HCT116 (cell line): ENCODE measurements around the gene ZNF358. TPM values are rescaled to one million over a fixed set of nuclear protein-coding genes. Genes with fewer than 3 reads are reported as not detected.

Source experiments
- ATAC-seq: fragments of 200-7000 bp; cut with Tn5 transposase; 2 replicates; pipeline ENCODE4 v1.9.1; 2020; ENCODE audit warnings: mild to moderate bottlenecking, moderate library complexity
- BruUV-seq: library from RNA; stranded (reverse); fragments of 400-500 nt; replicated peaks from 2 replicates; lab custom pipeline; 2021; lab: Mats Ljungman, UMichigan
- CTCF ChIA-PET: fragments of 300-600 bp; sonication (Branson Sonifier 250); formaldehyde crosslinking; loops from one replicate; lab custom pipeline; 2021; ENCODE audit warnings: antibody characterized with exemption; lab: Charles Lee
- POLR2A ChIA-PET: fragments of 300-600, 350-600 bp; sonication (Branson Sonifier 250); formaldehyde crosslinking; loops from one replicate; lab custom pipeline; 2021; ENCODE audit warnings: antibody characterized with exemption; lab: Charles Lee
- RAD21 ChIA-PET, 2 experiments: fragments of 300-600 bp; sonication (Branson Sonifier 250); formaldehyde crosslinking; loops; one replicate each; lab custom pipeline; 2023; ENCODE audit warnings: low total read pairs in 2 of 2; ENCODE audit not compliant: uncharacterized antibody in 2 of 2, unreplicated experiment in 2 of 2, low non-redundant PET in 1 of 2; lab: Charles Lee
- DNase-seq: peaks from one replicate; pipeline ENCODE4 v3.0.0-alpha.2; 2010; ENCODE audit warnings: low read depth, low spot score
- H2AFZ ChIP-seq: fragments of 200-600 bp; shearing (Covaris generic), sonication (generic); 2 replicates; pipeline ENCODE4 v1.6.1; 2017; ENCODE audit warnings: low read depth, mixed run types, mixed read lengths, antibody characterized with exemption, low read length; ENCODE audit not compliant: poor library complexity, severe bottlenecking
- H3K27ac ChIP-seq: 2 replicates; pipeline ENCODE4 v1.5.1; 2012; ENCODE audit warnings: low read depth, low read length
- H3K27me3 ChIP-seq: fragments of 200-600 bp; sonication (generic); 2 replicates; pipeline ENCODE4 v1.6.1; 2016; ENCODE audit warnings: mixed run types, low read length, mixed read lengths; ENCODE audit not compliant: insufficient read depth
- H3K36me3 ChIP-seq, 2 experiments: fragments of 200-500 bp in 1 of 2; fragments of 200-600 bp in 1 of 2; sonication (Bioruptor generic) in 1 of 2; sonication (generic) in 1 of 2; 2 replicates each; pipeline versions ENCODE4 v1.5.1 to v1.6.1; 2014 to 2016; ENCODE audit warnings: low read length in 2 of 2, inconsistent platforms in 1 of 2, mixed read lengths in 1 of 2, mixed run types in 1 of 2; ENCODE audit not compliant: insufficient read depth in 2 of 2, control insufficient read depth in 1 of 2
- H3K4me1 ChIP-seq, 2 experiments: fragments of 200-600 bp in 1 of 2; sonication (generic) in 1 of 2; 2 replicates each; pipeline versions ENCODE4 v1.5.1 to v1.6.1; 2012 to 2017; ENCODE audit warnings: low read length in 2 of 2, inconsistent platforms in 1 of 2, mild to moderate bottlenecking in 1 of 2, mixed read lengths in 1 of 2, mixed run types in 1 of 2, moderate library complexity in 1 of 2; ENCODE audit not compliant: insufficient read depth in 2 of 2, control insufficient read depth in 1 of 2
- H3K4me2 ChIP-seq: fragments of 200-600 bp; sonication (generic); 2 replicates; pipeline ENCODE4 v1.6.1; 2017; ENCODE audit warnings: mixed run types, low read length, mixed read lengths
- H3K4me3 ChIP-seq, 2 experiments: fragments of 200-600 bp in 1 of 2; sonication (generic) in 1 of 2; replicated peaks in 1 of 2; 2 replicates each; pipeline ENCODE4 v1.5.1; 2011 to 2016; ENCODE audit warnings: low read length in 2 of 2, control low read depth in 1 of 2, low read depth in 1 of 2, mild to moderate bottlenecking in 1 of 2, mixed read lengths in 1 of 2, mixed run types in 1 of 2
- H3K79me2 ChIP-seq: fragments of 200-600 bp; sonication (generic); 2 replicates; pipeline ENCODE4 v1.6.1; 2017; ENCODE audit warnings: mild to moderate bottlenecking, mixed run types, low read length, moderate library complexity, mixed read lengths; ENCODE audit not compliant: insufficient read depth
- H3K9ac ChIP-seq: fragments of 200-600 bp; sonication (generic); 2 replicates; pipeline ENCODE4 v1.6.1; 2016; ENCODE audit warnings: low read length, mixed read lengths
- H3K9me2 ChIP-seq: fragments of 200-600 bp; sonication (generic), shearing (Covaris generic); 2 replicates; pipeline ENCODE4 v1.6.1; 2017; ENCODE audit warnings: mixed run types, mild to moderate bottlenecking, moderate library complexity; ENCODE audit not compliant: insufficient read depth
- H3K9me3 ChIP-seq, 2 experiments: fragments of 200-500 bp in 1 of 2; fragments of 200-600 bp in 1 of 2; sonication (Bioruptor generic) in 1 of 2; sonication (generic) in 1 of 2; 2 replicates each; pipeline ENCODE4 v1.6.1; 2014 to 2017; ENCODE audit warnings: low read length in 2 of 2, mixed read lengths in 2 of 2, inconsistent platforms in 1 of 2, low read depth in 1 of 2, mild to moderate bottlenecking in 1 of 2, mixed run types in 1 of 2, moderate library complexity in 1 of 2; ENCODE audit not compliant: control insufficient read depth in 1 of 2, insufficient read depth in 1 of 2
- H4K20me1 ChIP-seq: fragments of 200-600 bp; sonication (generic), shearing (Covaris generic); 2 replicates; pipeline ENCODE4 v1.6.1; 2017; ENCODE audit warnings: mixed run types, mild to moderate bottlenecking, moderate library complexity; ENCODE audit not compliant: insufficient read depth
- ATF3 ChIP-seq: IDR thresholded peaks from 2 replicates; pipeline ENCODE4 v1.6.1; 2012
- CBX3 ChIP-seq: IDR thresholded peaks from 2 replicates; pipeline ENCODE4 v1.6.1; 2012; ENCODE audit warnings: low read depth
- EGR1 ChIP-seq: IDR thresholded peaks from 2 replicates; pipeline ENCODE4 v1.6.1; 2012; ENCODE audit warnings: low read depth
- EZH2phosphoT487 ChIP-seq: fragments of 200-600 bp; IDR thresholded peaks from 2 replicates; pipeline ENCODE4 v1.6.1; 2018; ENCODE audit warnings: antibody characterized with exemption, borderline replicate concordance
- FOSL1 ChIP-seq: IDR thresholded peaks from 2 replicates; pipeline ENCODE4 v1.6.1; 2012; ENCODE audit warnings: low read depth
- POLR2A ChIP-seq: IDR thresholded peaks from 2 replicates; pipeline ENCODE4 v1.7.0; 2011; ENCODE audit warnings: borderline replicate concordance; ENCODE audit not compliant: insufficient read depth, insufficient read length; ENCODE audit errors: extremely low read depth
- REST ChIP-seq: IDR thresholded peaks from 2 replicates; pipeline ENCODE4 v1.6.1; 2012; ENCODE audit warnings: low read depth
- SRF ChIP-seq: IDR thresholded peaks from 2 replicates; pipeline ENCODE4 v1.6.1; 2012; ENCODE audit warnings: low read depth
- TCF7L2 ChIP-seq: IDR thresholded peaks from 2 replicates; pipeline ENCODE4 v1.7.0; 2011; ENCODE audit warnings: borderline replicate concordance, inconsistent platforms; ENCODE audit not compliant: insufficient read depth, insufficient read length; ENCODE audit errors: extremely low read depth
- YY1 ChIP-seq: IDR thresholded peaks from 2 replicates; pipeline ENCODE4 v1.6.1; 2011; ENCODE audit warnings: low read length, low read depth, moderate library complexity, mild to moderate bottlenecking; ENCODE audit not compliant: insufficient replicate concordance; ENCODE audit errors: extremely low read depth
- ZBTB33 ChIP-seq: IDR thresholded peaks from 2 replicates; pipeline ENCODE4 v1.6.1; 2011; ENCODE audit warnings: mild to moderate bottlenecking, low read length, moderate library complexity; ENCODE audit not compliant: insufficient replicate concordance; ENCODE audit errors: extremely low read depth
- ZNF274 ChIP-seq: fragments of 200-500 bp; sonication (Bioruptor generic); IDR thresholded peaks from 2 replicates; pipeline ENCODE4 v1.6.1; 2014; ENCODE audit warnings: mild to moderate bottlenecking, low read depth, low read length, inconsistent platforms
- intact Hi-C: fragments of 100-400 bp; cut with micrococcal nuclease; formaldehyde crosslinking; loops from 2 replicates; pipeline ENCODE4 v1.10.0; 2022
- total RNA-seq: library from RNA; stranded (reverse); gene quantifications from one replicate; pipeline ENCODE4 v1.2.1, GENCODE V29; 2021; ENCODE audit not compliant: unreplicated experiment

Gene ZNF358
- total RNA-seq, 1 experiment from 2014 or later, result 20.7 TPM

GRCh38 chr19:7544626-7545025 is 28.7 kb downstream of the ZNF358 start:
- Histone ChIP-seq H2AFZ (no peak overlapping the region), H3K27ac (no peak overlapping the region), H3K9me3 (no peaks in the 10 kb centered on the region), H3K4me3 (no peak overlapping the region), H3K79me2 (no peaks in the 10 kb centered on the region), H3K4me2 (no peak overlapping the region), H3K9ac (no peak overlapping the region), H3K36me3 (peaks cover 6 to 27% of the 10 kb centered on the region in 2 experiments; a peak in 3 of 4 replicates), H4K20me1 (no peaks in the 10 kb centered on the region), H3K9me2 (no peaks in the 10 kb centered on the region), H3K4me1 (peaks cover 0 to 9% of the 10 kb centered on the region in 2 experiments; a peak in 2 of 4 replicates), H3K27me3 (no peaks in the 10 kb centered on the region)
- intact Hi-C loops, result no loop called here
- no peak for TF ChIP-seq YY1
- no peak for TF ChIP-seq POLR2A
- no peak for TF ChIP-seq TCF7L2
- no peak for TF ChIP-seq ZNF274
- TF ChIP-seq ZBTB33, result no peak
- TF ChIP-seq CBX3, result no peak
- no peak for TF ChIP-seq EZH2phosphoT487
- no peak for DNase-seq
- BruUV-seq, result no TSS peak
- ChIA-PET RAD21 (no interaction called here), CTCF (no interaction called here), POLR2A (no interaction called here)
- ATAC-seq, result no peak

- no peak overlapping the region for H3K9ac ChIP-seq
- H3K4me2 ChIP-seq, result no peak overlapping the region
- ChIA-PET CTCF (no interaction called here), POLR2A (no interaction called here), RAD21 (no interaction called here)
- ATAC-seq, result no peak
- DNase-seq, result no peak
- H3K9me2 ChIP-seq, result no peaks in the 10 kb centered on the region
- H3K36me3 ChIP-seq, result peaks cover 4 to 23% of the 10 kb centered on the region in 2 experiments; a peak in 3 of 4 replicates
- peaks cover 0 to 9% of the 10 kb centered on the region in 2 experiments; a peak in 2 of 4 replicates for H3K4me1 ChIP-seq
- H3K79me2 ChIP-seq, result no peaks in the 10 kb centered on the region
- no peak overlapping the region for H3K4me3 ChIP-seq
- intact Hi-C loops, result no loop called here
- H3K27me3 ChIP-seq, result no peaks in the 10 kb centered on the region
- no peak overlapping the region for H3K27ac ChIP-seq
- no TSS peak for BruUV-seq
- H2AFZ ChIP-seq, result no peak overlapping the region
- H3K9me3 ChIP-seq, result no peaks in the 10 kb centered on the region
- H4K20me1 ChIP-seq, result no peaks in the 10 kb centered on the region
- TF ChIP-seq FOSL1 (no peak), EGR1 (no peak), SRF (no peak), ATF3 (no peak), TCF7L2 (no peak), ZBTB33 (no peak), REST (no peak)
Observed at GRCh38 chr19:7545300-7545699, 29.4 kb downstream of the ZNF358 start.
